Measurements from ENCODE around the gene AFF1. TPM values are rescaled to one million over a fixed set of nuclear protein-coding genes. Genes with fewer than 3 reads are reported as not detected.

Gene AFF1
- total RNA-seq, 4 donors from 2014 or later, result 155 to 238 (median 192) TPM

GRCh38 chr4:87093443-87094123 is 158.8 kb downstream of the AFF1 start:
- H3K36me3 ChIP-seq, result peaks cover 0 to 14% of the 10 kb centered on the region in 2 donors
- 37 to 44% methylated on average over 4 of the region's 4 CpGs for WGBS, 2 donors
- DNase-seq, result peak in 1 of 2 donors; percentile 33
- H3K9me3 ChIP-seq, result no peaks in the 10 kb centered on the region
- no peak for TF ChIP-seq POLR2A (IDR thresholded peaks at IDR 0.05)
- TF ChIP-seq, protein P1, sequence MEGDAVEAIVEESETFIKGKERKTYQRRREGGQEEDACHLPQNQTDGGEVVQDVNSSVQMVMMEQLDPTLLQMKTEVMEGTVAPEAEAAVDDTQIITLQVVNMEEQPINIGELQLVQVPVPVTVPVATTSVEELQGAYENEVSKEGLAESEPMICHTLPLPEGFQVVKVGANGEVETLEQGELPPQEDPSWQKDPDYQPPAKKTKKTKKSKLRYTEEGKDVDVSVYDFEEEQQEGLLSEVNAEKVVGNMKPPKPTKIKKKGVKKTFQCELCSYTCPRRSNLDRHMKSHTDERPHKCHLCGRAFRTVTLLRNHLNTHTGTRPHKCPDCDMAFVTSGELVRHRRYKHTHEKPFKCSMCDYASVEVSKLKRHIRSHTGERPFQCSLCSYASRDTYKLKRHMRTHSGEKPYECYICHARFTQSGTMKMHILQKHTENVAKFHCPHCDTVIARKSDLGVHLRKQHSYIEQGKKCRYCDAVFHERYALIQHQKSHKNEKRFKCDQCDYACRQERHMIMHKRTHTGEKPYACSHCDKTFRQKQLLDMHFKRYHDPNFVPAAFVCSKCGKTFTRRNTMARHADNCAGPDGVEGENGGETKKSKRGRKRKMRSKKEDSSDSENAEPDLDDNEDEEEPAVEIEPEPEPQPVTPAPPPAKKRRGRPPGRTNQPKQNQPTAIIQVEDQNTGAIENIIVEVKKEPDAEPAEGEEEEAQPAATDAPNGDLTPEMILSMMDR (IDR thresholded peaks at IDR 0.05), result peak; percentile 15 to 55 (median 46)
- H3K4me3 ChIP-seq (replicated peaks in 1 of 3), result no peak overlapping the region
- intact Hi-C loops (cut with DNase I), result loop anchor here (10.0 kb wide), 1 partner anchor 169 kb away; no protein-coding TSS in a partner anchor
- H3K4me1 ChIP-seq, result peaks cover 63 to 76% of the 10 kb centered on the region in 2 donors
- H3K27me3 ChIP-seq, result no peaks in the 10 kb centered on the region
- H3K27ac ChIP-seq, result peak overlapping the region; percentile 73 to 87 (median 75)

GRCh38 chr4:87097075-87097474 is 162.3 kb downstream of the AFF1 start:
- no peaks in the 10 kb centered on the region for H3K27me3 ChIP-seq
- intact Hi-C loops (cut with DNase I), result loop anchor here (10.0 kb wide), 1 partner anchor 172 kb away; no protein-coding TSS in a partner anchor
- H3K27ac ChIP-seq, result peak overlapping the region in 1 of 3 donors; percentile 49
- peaks cover 61 to 71% of the 10 kb centered on the region in 2 donors for H3K4me1 ChIP-seq
- TF ChIP-seq POLR2A (IDR thresholded peaks at IDR 0.05), result no peak
- TF ChIP-seq, protein P1 (IDR thresholded peaks at IDR 0.05), result no peak
- peaks cover 0 to 5% of the 10 kb centered on the region in 2 donors for H3K36me3 ChIP-seq
- H3K4me3 ChIP-seq (replicated peaks in 1 of 3), result no peak overlapping the region
- DNase-seq, result no peak
- no peaks in the 10 kb centered on the region for H3K9me3 ChIP-seq
- WGBS, 2 donors, result 50 to 65% methylated on average over 3 to 4 of the region's 4 CpGs

GRCh38 chr4:87100168-87100567 is 165.4 kb downstream of the AFF1 start:
- Histone ChIP-seq H3K36me3 (no peaks in the 10 kb centered on the region), H3K27ac (peak overlapping the region; percentile 3 to 63 (median 56)), H3K4me1 (peaks cover 59 to 78% of the 10 kb centered on the region in 2 donors), H3K9me3 (no peaks in the 10 kb centered on the region), H3K27me3 (no peaks in the 10 kb centered on the region), H3K4me3 (replicated peaks in 1 of 3) (no peak overlapping the region)
- TF ChIP-seq POLR2A (IDR thresholded peaks at IDR 0.05), result no peak
- TF ChIP-seq, protein P1 (IDR thresholded peaks at IDR 0.05), result no peak
- DNase-seq, result no peak
- intact Hi-C loops (cut with DNase I), result no loop called here
- 65 to 73% methylated on average over 1 of the region's 1 CpG for WGBS, 2 donors

DNA sequence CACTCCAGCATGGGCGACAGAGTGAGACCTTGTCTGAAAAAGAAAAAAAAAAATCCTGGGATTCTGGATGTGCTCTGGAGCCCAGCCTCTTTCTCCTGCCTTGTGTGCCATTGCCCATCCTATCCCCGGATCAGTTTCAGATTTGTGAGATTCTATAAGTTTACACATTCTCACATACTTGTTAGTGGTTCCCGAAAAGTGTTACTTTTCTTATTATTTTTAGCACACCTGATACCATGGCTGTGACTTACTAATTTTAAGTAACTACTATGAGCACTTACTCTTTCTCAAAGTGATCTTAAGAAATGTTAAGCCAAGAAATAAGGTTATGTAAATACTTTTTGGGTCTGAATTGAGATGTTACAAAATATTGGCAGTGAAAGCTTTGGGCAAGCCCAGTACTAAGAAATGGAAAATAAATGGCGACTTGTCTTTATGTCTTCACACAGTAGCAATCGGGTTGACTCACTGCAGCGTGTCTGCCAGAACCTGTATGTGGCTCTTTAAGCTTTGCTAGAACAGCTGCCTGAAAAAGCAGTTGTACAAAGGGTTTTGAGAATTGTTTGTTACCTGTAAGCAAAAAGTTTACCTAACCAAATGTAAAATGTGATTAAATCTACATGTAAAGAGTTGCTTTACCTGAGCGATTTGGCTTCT is 166.9 kb downstream of the AFF1 start:
- H3K36me3 ChIP-seq, result no peaks in the 10 kb centered on the region
- 81 to 85% methylated on average over 7 of the region's 7 CpGs for WGBS, 2 donors
- H3K9me3 ChIP-seq, result no peaks in the 10 kb centered on the region
- H3K4me1 ChIP-seq, result peaks cover 62 to 88% of the 10 kb centered on the region in 2 donors
- peak overlapping the region in 1 of 3 donors; percentile 82 for H3K27ac ChIP-seq
- H3K27me3 ChIP-seq, result no peaks in the 10 kb centered on the region
- TF ChIP-seq, protein P1 (IDR thresholded peaks at IDR 0.05), result no peak
- intact Hi-C loops (cut with DNase I), result no loop called here
- no peak for DNase-seq
- no peak overlapping the region for H3K4me3 ChIP-seq (replicated peaks in 1 of 3)

GRCh38 chr4:87103086-87103485 is 168.3 kb downstream of the AFF1 start:
- TF ChIP-seq POLR2A (IDR thresholded peaks at IDR 0.05), result no peak
- TF ChIP-seq, protein P1 (IDR thresholded peaks at IDR 0.05), result no peak

More at GRCh38 chr4:87103086-87103485, 168.3 kb downstream of the AFF1 start:
- no peaks in the 10 kb centered on the region for H3K9me3 ChIP-seq
- DNase-seq, result no peak
- H3K36me3 ChIP-seq, result peaks cover 0 to under 1% of the 10 kb centered on the region in 2 donors
- no peaks in the 10 kb centered on the region for H3K27me3 ChIP-seq
- H3K4me1 ChIP-seq, result peaks cover 64 to 88% of the 10 kb centered on the region in 2 donors
- intact Hi-C loops (cut with DNase I), result no loop called here
- H3K4me3 ChIP-seq (replicated peaks in 1 of 3), result no peak overlapping the region
- 84 to 89% methylated on average over 1 of the region's 1 CpG for whole genome bisulfite sequencing, 2 donors
- H3K27ac ChIP-seq, result peak overlapping the region; percentile 34 to 82 (median 56)

All from thyroid gland (tissue), 4 donors.